ENCODE results near the gene PCSK2. TPM values are rescaled to one million over a fixed set of nuclear protein-coding genes. Genes with fewer than 3 reads are reported as not detected.

PCSK2 gene
- total RNA-seq, 1 donor from 2014 or later = 46.4 TPM

- Mint-ChIP-seq H3K4me1 (ENCODE audit: unreplicated experiment) (no peaks in the 10 kb centered on the region), H3K4me3 (no peak overlapping the region), H3K9me3 (no peaks in the 10 kb centered on the region), H3K36me3 (no peaks in the 10 kb centered on the region), H3K27ac (no peak overlapping the region), H3K27me3 (no peaks in the 10 kb centered on the region)
- TF ChIP-seq CTCF (conservative IDR thresholded peaks at IDR 0.05) = no peak
- DNase-seq (ENCODE audit: extremely low spot score, unreplicated experiment) = no peak
Measured at GRCh38 chr20:17463711-17464110, 236.9 kb downstream of the PCSK2 start.

GRCh38 chr20:17465236-17465635 is 238.4 kb downstream of the PCSK2 start:
- TF ChIP-seq CTCF (conservative IDR thresholded peaks at IDR 0.05) = no peak
- H3K27ac Mint-ChIP-seq = no peak overlapping the region
- H3K4me1 Mint-ChIP-seq (ENCODE audit: unreplicated experiment) = no peaks in the 10 kb centered on the region
- no peaks in the 10 kb centered on the region for H3K9me3 Mint-ChIP-seq
- no peaks in the 10 kb centered on the region for H3K27me3 Mint-ChIP-seq
- no peak for DNase-seq (ENCODE audit: extremely low spot score, unreplicated experiment)
- H3K36me3 Mint-ChIP-seq = no peaks in the 10 kb centered on the region
- no peak overlapping the region for H3K4me3 Mint-ChIP-seq

GRCh38 chr20:17466641-17467040 is 239.8 kb downstream of the PCSK2 start:
- Mint-ChIP-seq H3K4me3 (no peak overlapping the region), H3K27me3 (no peaks in the 10 kb centered on the region), H3K4me1 (ENCODE audit: unreplicated experiment) (no peaks in the 10 kb centered on the region), H3K9me3 (no peaks in the 10 kb centered on the region), H3K36me3 (no peaks in the 10 kb centered on the region), H3K27ac (no peak overlapping the region)
- TF ChIP-seq CTCF (conservative IDR thresholded peaks at IDR 0.05) = no peak
- DNase-seq (ENCODE audit: extremely low spot score, unreplicated experiment) = peak; percentile 0

DNA sequence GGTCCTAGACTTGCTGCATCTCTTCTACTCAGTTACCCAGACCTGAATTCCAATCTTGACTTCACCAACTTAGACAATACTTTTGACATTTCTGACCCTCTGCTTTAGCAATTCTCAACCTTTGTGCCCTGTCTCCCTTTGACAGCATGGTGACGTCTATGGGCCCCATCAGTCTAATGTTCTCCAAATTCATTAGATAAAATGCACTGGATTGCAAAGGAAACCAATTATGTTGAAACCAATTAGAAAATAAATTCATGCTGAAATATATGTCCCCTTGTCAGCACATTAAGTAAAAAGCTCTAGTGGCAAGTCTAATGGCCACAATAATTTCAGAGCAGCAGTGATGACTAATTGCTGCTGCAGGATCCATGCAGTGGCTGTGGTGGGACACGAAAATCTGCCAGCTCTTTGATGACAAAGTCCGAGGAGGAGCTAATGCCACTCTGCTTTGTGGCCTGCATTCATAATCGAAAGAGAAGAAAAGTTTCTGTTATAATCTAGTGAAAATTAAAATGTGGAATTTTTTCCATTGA is 240.3 kb downstream of the PCSK2 start:
- DNase-seq (ENCODE audit: extremely low spot score, unreplicated experiment) = no peak
- Mint-ChIP-seq H3K27me3 (no peaks in the 10 kb centered on the region), H3K36me3 (no peaks in the 10 kb centered on the region), H3K4me3 (no peak overlapping the region), H3K4me1 (ENCODE audit: unreplicated experiment) (no peaks in the 10 kb centered on the region), H3K27ac (no peak overlapping the region), H3K9me3 (no peaks in the 10 kb centered on the region)
- no peak for TF ChIP-seq CTCF (conservative IDR thresholded peaks at IDR 0.05)

GRCh38 chr20:17468073-17468840 is 241.4 kb downstream of the PCSK2 start:
- Mint-ChIP-seq H3K27me3 (no peaks in the 10 kb centered on the region), H3K27ac (no peak overlapping the region), H3K4me3 (no peak overlapping the region), H3K9me3 (no peaks in the 10 kb centered on the region), H3K4me1 (ENCODE audit: unreplicated experiment) (peaks cover under 1% of the 10 kb centered on the region), H3K36me3 (no peaks in the 10 kb centered on the region)
- TF ChIP-seq CTCF (conservative IDR thresholded peaks at IDR 0.05) = no peak
- no peak for DNase-seq (ENCODE audit: extremely low spot score, unreplicated experiment)
